HG03439 (cell line): ENCODE results near the gene CPLX1.

Source experiments
- ATAC-seq: cut with Tn5 transposase; IDR thresholded peaks from one replicate; pipeline ENCODE4 v1.9.1; 2021; ENCODE audit warnings: mild to moderate bottlenecking, moderate library complexity; ENCODE audit not compliant: unreplicated experiment

Gene CPLX1

GRCh38 chr4:856225-856901 is 30.4 kb upstream of the CPLX1 start:
- ATAC-seq = no peak

GRCh38 chr4:855880-856224 is 29.9 kb upstream of the CPLX1 start:
- ATAC-seq = no peak

DNA sequence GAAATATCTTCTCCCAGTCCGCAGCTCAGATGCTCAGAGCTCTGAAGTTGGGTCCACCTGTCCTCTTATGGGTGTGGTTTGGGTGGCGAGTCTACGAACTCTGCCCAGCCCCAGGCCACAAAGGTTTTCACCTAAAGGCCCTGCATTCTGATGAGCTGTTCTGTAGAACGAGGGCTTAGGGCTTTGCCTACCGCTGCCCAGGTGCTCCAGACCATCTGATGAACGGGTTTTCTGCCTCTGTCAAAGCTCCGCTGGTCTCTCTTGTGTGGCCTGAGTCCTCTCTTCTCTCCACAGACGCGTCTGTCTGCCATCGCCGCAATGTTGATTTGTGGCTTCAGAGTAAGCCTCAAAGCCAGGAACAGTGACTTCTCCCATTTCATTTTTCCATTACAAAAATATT is 28.4 kb upstream of the CPLX1 start:
- ATAC-seq = no peak

GRCh38 chr4:853416-853781 is 27.5 kb upstream of the CPLX1 start:
- no peak for ATAC-seq

DNA sequence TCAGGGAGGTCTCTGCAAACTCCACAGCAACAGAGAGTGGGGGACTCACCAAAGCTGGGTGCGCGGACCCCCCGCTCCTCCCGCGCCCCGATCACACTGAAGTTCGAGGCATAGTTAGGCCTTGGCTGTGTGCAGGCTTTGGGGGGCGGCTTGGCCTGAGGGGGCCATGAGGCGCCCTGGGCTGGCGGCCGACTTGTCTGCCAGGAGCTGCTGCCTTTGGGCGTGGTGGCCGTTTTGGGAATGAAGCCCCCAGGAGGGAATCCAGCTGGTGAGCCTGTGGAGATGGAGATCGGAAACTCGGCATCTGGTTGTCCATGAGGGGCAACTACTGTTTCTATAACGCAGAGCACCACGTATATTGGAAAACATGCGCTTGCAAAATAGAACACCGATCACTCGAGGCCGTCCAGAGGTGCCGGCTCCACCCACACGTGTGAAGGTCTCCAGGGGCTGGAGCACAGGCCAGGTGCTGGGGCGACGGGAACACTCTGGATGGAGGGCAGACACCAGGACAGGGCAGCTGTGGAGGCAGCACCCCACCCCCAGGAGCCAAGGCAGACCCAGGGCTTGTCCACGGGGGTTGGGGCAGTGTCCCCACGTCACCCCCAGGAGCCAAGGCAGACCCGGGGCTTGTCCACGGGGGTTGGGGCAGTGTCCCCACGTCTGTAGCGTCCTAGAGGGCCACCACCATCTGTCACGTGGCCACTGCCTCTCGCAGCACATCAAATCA is 25.9 kb upstream of the CPLX1 start:
- ATAC-seq = no peak

- ATAC-seq = no peak
These were observed 24.5 kb upstream of the CPLX1 start for GRCh38 chr4:850323-850945.

DNA sequence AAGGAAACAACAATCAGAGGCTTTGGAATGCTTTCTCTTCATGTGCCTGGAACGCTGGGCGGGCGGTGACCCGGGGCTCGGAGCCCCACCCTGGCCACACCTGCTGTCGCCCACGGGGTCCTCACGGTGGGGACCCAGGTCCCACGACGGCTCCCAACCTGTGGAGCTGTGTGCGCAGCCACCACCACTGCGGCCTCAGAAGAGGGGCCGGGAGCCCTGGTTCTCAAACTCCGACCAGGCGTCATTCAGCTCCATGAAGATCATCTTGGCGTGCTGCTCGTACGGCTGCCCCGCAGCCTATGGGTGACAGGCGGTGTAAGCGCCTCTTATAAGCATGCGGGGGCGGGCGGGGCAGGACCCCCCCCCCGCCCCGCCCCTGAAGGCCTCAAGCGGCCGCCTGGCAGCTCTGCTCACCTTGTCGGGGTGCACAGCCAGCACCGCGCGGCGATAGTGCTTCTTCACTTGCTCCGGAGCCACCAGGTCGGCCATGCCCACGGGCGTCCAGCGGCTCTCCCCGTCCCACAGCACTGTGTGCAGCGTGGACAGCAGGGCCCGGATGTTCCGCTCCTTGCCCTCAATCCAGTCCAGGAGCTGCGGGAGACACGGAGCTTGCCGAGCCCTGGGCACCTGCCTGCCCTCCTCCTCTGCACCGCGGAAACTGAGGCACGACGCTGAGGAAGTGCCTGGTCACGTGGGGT is 23.7 kb upstream of the CPLX1 start:
- ATAC-seq = no peak

DNA sequence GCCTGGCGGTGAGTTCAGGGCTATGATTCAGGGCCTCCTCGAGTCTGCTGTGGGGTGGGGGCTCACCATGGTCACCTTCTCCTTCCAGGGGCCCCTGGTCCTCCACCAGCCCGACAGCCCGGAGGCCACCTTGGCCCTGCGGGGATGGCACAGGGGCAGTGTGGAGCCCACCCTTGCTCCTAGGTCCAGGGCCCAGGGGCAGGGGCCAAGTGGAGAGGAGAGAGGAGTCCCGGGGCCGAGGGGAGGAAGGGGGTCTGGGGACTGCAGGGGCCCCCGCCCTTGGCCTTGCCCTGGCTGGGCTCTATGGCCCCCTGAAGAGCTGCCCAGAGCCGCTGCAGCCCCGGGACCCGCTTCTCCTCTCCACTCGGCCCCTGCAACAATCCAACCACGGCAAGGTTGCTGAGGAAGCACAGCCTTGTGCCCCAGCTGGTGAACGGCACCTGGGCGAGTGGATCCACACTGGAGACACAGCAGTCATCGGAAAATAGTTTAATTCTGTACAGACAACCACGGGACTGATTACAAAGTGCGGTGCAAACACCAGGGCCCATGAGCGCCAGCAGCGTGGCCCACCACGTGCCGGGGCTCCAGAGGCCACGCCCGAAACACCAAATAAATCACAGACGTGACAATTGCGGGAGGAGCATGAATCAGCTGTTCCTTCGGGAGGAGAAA is 23.0 kb upstream of the CPLX1 start:
- no peak for ATAC-seq

GRCh38 chr4:848307-848691 is 22.4 kb upstream of the CPLX1 start:
- ATAC-seq = no peak

DNA sequence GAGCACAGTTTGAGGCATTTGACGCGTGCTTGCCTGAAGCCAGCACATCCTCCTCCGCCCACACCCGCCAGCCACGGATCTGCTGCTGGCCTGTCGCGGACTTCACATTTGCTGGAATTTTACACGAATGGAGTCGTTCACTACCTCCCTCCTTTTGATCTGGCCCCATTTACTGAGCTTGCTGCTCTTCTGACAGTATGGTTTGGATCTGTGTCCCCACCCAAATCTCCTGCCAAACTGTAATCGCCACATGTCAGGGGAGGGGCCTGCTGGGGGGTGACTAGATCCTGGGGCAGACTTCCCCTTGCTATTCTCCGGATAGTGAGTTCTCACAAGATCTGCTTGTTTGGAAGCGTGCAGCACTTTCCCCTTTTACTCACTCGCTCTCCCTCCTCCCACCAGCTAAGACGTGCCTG is 19.9 kb upstream of the CPLX1 start:
- ATAC-seq = no peak

DNA sequence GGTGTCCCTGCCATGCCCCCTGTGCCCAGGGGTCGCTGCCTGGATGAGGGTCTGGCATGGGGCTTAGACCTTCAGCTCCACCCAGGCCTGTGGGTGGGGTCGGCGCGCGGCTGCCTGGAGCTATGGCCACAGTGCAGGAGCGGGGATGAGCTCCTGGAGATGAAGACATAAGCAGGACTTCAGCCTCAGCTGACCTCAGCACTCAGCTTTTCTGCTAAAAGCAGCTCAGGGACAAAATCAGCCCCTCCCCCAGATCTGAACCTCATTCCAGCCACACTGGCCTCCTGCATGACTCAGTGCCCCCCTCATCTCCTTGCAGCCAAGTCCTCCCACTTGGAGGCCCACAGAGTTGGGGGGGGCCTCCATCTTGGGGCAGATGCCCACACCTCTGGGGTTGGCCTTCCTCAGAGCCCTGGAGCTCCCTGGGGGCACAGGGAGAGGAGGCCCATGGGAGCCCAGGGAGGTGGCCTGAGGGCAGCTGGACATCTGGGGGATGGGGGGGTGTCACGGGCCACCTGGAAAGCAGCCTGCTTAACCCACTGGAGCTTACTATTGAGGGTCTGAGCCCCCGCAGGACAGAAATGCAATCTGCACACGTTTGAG is 19.4 kb upstream of the CPLX1 start:
- no peak for ATAC-seq

- no peak for ATAC-seq
These were observed 18.9 kb upstream of the CPLX1 start for GRCh38 chr4:844752-845232.

DNA sequence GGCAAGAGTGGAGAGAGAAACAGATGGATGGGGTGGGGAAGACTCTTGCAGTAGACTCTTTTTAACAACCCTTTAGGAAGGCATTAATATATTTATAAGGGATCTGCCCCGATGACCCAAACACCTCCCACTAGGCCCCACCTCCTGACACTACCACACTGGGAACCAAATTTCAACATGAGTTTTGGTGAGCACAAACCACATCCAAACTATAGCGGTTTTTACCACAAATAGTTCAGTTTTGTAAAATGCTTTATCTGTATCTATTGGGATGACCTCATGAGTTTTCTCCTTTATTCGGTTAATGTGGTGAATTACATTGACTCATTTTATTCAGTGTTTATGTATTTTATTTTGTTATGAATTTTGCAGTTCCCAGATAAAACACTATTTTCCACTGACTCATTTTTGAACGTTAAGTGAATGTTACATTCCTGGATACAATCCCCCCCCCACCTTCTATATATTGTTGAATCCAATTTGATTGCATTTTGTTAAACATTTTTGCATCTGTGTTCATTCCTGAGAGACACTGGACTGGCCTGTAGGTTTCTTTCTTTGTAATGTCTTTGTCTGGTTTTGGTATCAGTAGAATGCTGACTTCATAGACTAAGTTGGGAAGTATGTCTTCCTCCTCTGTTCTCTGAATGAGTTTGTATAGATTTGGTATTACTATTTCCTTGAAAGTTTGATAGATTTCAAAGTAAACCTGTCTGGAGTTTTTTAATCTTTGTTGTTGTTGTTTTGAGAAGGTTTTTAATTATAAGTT is 13.9 kb upstream of the CPLX1 start:
- no peak for ATAC-seq

- ATAC-seq = no peak
These were observed 11.8 kb upstream of the CPLX1 start for GRCh38 chr4:837772-838171.

DNA sequence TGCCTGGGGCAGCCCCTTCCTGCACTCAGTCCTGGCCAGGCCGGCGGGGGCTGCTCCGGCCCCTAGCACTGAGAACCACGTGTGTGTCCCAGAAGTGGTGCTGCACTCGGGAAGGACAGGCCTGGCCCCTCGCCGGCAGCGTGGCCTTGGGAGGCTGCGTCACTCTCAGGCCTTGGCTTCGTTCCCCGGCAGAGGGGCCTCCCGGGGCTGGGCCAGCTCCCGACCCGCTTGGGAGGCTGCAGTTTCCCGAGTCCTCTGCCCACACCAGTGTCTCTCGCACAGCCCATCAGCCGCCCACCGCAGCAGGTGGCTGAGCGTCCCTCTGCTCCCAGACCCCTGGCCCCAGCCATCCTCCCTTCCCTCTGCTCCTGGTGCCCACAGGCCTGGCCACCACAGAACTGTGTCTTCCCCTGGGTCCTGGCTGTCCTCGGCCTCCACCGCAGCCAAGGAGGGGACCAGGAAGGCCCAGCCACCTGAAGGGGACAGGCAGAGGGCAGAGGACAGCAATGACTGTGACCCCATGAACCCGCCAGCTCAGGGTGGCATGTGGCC is 10.9 kb upstream of the CPLX1 start:
- ATAC-seq = no peak

DNA sequence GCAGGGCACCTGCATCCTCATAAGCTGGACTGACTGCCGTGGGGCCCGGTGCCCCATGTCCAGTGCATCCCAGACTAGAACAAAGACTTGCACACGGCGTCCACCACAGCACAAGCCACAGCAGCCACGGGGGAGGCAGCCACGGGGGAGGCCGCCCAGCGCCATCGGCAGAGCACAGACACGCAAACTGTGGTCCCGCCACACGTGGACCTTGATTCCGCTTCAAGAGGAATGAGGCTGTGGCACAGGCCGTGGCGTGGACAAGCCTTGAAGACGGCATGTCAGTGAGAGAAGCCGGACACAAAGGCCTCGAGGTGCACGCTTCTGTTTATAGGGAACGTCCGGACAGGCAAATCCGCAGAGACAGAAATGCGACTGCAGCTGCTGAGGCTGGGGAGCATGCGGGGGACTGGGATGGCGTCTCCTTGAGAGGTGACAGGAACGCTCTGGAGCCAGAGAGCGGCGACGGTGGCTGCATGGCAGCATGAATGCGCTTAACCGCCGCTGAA is 10.1 kb upstream of the CPLX1 start:
- no peak for ATAC-seq

- no peak for ATAC-seq
These were observed 9.4 kb upstream of the CPLX1 start for GRCh38 chr4:835148-836002.

GRCh38 chr4:834368-835147 is 8.6 kb upstream of the CPLX1 start:
- no peak for ATAC-seq
